HG03575 (cell line): ENCODE data around the gene CDH11.

Source experiments
- ATAC-seq: cut with Tn5 transposase; IDR thresholded peaks from one replicate; pipeline ENCODE4 v1.9.1; 2021; ENCODE audit not compliant: unreplicated experiment, insufficient number of reproducible peaks, low FRiP score; ENCODE audit errors: extremely low read depth

Gene CDH11

GRCh38 chr16:64997121-64997520 lies 124.7 kb downstream of the CDH11 start:
- ATAC-seq, result no peak

- ATAC-seq, result no peak
Observed at GRCh38 chr16:64996641-64997040, 125.2 kb downstream of the CDH11 start.

- ATAC-seq, result no peak
Observed at GRCh38 chr16:64993464-64993863, 128.4 kb downstream of the CDH11 start.

GRCh38 chr16:64991001-64991400 lies 130.9 kb downstream of the CDH11 start:
- no peak for ATAC-seq

GRCh38 chr16:64990101-64990500 lies 131.8 kb downstream of the CDH11 start:
- no peak for ATAC-seq

- ATAC-seq, result no peak
Observed at GRCh38 chr16:64989050-64989449, 132.8 kb downstream of the CDH11 start.

- no peak for ATAC-seq
Observed at GRCh38 chr16:64983963-64984362, 137.9 kb downstream of the CDH11 start.

GRCh38 chr16:64983231-64983630 lies 138.6 kb downstream of the CDH11 start:
- no peak for ATAC-seq

GRCh38 chr16:64982581-64982980 lies 139.3 kb downstream of the CDH11 start:
- ATAC-seq, result no peak

- ATAC-seq, result no peak
Observed at GRCh38 chr16:64981568-64982281, 140.1 kb downstream of the CDH11 start.

GRCh38 chr16:64977206-64977920 lies 144.5 kb downstream of the CDH11 start:
- ATAC-seq, result no peak

- no peak for ATAC-seq
Observed at GRCh38 chr16:64975821-64976220, 146.0 kb downstream of the CDH11 start.

GRCh38 chr16:64974381-64974780 lies 147.5 kb downstream of the CDH11 start:
- no peak for ATAC-seq

- ATAC-seq, result no peak
Observed at GRCh38 chr16:64973171-64973570, 148.7 kb downstream of the CDH11 start.

- no peak for ATAC-seq
Observed at GRCh38 chr16:64971171-64971570, 150.7 kb downstream of the CDH11 start.

- no peak for ATAC-seq
Observed at GRCh38 chr16:64969221-64969620, 152.6 kb downstream of the CDH11 start.

- no peak for ATAC-seq
Observed at GRCh38 chr16:64968539-64968938, 153.3 kb downstream of the CDH11 start.

- no peak for ATAC-seq
Observed at GRCh38 chr16:64964126-64964540, 157.7 kb downstream of the CDH11 start.

GRCh38 chr16:64962786-64963185 lies 159.1 kb downstream of the CDH11 start:
- no peak for ATAC-seq

GRCh38 chr16:64957246-64957645 lies 164.6 kb downstream of the CDH11 start:
- no peak for ATAC-seq

- no peak for ATAC-seq
Observed at GRCh38 chr16:64952177-64952576, 169.7 kb downstream of the CDH11 start.
